ENCODE data around the gene CHMP2A.

Gene CHMP2A

DNA sequence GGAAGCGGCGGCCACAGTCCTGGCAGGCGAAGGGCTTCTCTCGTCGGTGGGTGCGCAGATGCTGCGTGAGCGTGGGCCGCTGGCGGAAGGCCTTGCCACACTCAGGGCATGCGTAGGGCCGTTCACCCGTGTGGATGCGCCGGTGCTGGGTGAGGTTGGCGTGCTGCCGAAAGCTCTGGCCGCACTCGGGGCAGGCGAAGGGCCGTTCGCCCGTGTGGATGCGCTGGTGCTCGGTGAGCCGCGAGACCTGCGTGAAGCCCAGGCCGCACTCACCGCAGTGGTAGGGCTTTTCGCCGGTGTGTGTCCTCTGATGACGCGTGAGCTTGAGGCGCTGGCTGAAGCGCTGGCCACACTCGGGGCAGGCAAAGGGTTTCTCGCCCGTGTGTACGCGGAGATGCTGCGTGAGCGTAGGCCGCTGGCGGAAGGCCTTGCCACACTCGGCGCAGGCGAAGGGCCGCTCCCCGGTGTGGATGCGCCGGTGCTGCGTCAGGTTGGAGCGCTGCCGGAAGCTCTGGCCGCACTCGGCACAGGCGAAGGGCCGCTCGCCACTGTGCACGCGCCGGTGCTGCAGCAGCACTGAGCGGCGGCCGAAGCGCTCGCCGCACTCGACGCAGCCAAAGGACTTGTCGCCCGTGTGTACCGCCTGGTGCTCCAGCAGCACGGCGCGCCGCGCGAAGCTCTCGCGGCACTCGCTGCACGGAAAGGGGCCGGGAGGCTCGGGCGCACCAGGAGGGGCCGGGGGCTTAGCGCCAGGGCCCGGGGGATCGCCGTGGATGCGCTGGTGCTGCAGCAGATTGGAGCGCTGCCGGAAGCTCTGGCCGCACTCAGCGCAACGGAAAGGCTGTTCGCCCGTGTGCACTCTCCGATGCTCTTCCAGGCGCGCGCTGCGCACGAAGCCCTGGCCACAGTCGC, 7.5 kb upstream of the CHMP2A start:
- ATAC-seq (replicated peaks) = peak; percentile 4 to 6
- Mint-ChIP-seq H3K27ac (peak overlapping the region; percentile 86), H3K4me3 (peak overlapping the region; percentile 83 to 89), H3K27me3 (no peaks in the 10 kb centered on the region), H3K9me3 (no peaks in the 10 kb centered on the region), H3K36me3 (peaks cover 22 to 54% of the 10 kb centered on the region in 2 donors), H3K4me1 (peaks cover 41 to 69% of the 10 kb centered on the region in 2 donors)
- peak; percentile 36 for DNase-seq

DNA sequence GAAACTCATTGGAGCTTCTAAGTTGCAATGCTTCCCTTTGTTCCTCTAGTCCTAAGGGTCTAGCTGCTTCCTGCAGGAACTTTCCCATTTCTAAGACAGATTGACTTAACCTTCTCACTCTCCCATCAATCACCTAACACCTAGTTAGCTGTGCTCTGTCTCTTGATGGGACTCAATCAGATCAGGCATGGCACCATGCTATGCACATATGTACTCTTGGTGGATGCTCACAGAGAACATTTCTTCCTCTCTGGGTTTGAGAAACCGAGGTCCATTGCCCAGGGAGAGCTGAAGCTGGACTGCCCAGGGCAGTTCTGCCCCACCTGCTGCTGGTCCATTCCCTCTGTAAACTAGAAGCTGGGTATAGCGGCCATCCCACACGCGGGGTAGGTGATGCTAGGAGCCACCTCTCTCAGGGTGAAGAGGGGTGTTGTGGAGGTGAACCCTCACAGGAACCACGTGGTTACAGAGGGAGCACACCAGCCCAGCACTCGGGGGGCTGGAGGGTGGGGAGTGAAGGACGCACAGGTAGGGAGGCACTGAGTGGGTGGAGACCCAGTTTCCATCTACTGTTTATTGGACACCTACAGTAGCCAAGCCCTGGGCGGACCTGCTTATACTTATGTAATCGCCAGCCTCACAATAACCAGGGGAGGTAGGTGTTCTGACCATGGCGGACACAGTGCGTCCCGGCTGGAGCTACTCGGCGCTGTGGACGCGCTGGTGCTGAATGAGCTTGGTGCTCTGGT, 6.6 kb upstream of the CHMP2A start:
- DNase-seq (no peak), ATAC-seq (replicated peaks) (no peak)
- Mint-ChIP-seq H3K4me1 (peaks cover 48 to 77% of the 10 kb centered on the region in 2 donors), H3K4me3 (peak overlapping the region; percentile 83 to 89), H3K27me3 (no peaks in the 10 kb centered on the region), H3K36me3 (peaks cover 28 to 61% of the 10 kb centered on the region in 2 donors), H3K27ac (peak overlapping the region; percentile 59), H3K9me3 (no peaks in the 10 kb centered on the region)

DNA sequence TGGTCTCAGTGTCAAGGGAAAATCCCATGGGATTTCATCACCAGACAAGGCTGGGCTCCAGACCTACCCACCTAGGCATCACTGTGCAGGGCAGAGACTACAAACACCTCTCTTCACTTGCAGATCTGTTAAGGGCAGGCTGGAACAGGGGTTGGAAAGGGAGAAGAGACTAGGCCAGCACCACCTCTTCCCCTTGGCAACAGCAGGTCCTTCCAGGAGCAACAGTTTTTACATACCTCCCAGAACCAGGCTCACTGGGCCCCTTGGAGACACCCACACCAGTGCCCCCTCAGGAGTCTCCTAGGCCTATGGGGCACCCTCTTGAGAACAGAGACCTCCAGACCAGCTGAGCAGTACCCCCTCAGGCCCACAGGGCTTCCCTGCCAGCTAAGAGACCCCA, 6.0 kb upstream of the CHMP2A start:
- Mint-ChIP-seq H3K27ac (no peak overlapping the region), H3K9me3 (no peaks in the 10 kb centered on the region), H3K4me3 (peak overlapping the region in 1 of 2 donors; percentile 4), H3K27me3 (no peaks in the 10 kb centered on the region), H3K4me1 (peaks cover 49 to 78% of the 10 kb centered on the region in 2 donors), H3K36me3 (peaks cover 32 to 61% of the 10 kb centered on the region in 2 donors)
- DNase-seq (no peak), ATAC-seq (replicated peaks) (no peak)

DNA sequence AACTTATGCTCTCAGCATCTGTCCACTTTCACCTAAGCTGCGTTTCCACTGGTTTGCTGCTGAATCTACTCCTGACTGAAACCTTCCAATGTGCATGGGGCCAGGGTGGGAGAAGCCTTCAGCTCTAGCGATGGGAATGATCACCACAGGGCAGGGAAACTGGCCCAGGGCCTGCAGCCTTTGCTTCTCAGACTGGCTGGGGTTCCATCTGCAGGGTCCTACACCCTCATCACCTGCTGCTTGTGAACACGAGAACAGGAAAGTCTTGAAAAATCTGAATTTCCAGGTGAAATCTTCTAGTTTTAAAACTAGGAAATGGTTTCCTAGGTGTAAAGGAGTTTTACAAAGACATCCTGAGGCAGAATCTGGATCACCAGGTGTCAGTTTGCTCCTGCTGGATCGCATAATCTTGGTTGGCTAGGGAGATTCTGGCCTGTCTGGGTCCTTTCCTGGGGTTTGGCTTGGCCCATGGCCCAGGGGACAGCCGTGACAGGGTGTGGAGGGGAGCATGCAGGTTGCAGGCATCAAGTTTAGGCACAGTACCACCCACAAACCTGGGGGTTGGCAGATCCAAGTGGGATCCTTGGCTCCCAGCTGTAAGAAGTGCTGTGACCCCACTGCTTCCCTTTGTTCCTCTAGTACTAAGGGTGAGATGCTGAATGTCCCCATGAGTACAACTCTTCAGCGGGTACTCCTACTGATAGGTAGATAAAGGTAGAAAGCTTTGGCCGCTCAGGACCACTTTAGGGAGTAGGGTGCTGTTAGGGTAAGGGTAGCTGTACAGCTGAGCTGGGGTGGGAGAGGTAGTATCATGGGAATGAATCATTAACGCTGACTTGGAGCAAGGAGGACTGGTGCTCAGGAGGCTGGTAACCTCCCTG, 5.3 kb upstream of the CHMP2A start:
- no peak for ATAC-seq (replicated peaks)
- Mint-ChIP-seq H3K4me3 (peak overlapping the region; percentile 97 to 98), H3K4me1 (peaks cover 52 to 85% of the 10 kb centered on the region in 2 donors), H3K27ac (peak overlapping the region; percentile 100), H3K27me3 (no peaks in the 10 kb centered on the region), H3K36me3 (peaks cover 38 to 66% of the 10 kb centered on the region in 2 donors), H3K9me3 (no peaks in the 10 kb centered on the region)
- no peak for DNase-seq

DNA sequence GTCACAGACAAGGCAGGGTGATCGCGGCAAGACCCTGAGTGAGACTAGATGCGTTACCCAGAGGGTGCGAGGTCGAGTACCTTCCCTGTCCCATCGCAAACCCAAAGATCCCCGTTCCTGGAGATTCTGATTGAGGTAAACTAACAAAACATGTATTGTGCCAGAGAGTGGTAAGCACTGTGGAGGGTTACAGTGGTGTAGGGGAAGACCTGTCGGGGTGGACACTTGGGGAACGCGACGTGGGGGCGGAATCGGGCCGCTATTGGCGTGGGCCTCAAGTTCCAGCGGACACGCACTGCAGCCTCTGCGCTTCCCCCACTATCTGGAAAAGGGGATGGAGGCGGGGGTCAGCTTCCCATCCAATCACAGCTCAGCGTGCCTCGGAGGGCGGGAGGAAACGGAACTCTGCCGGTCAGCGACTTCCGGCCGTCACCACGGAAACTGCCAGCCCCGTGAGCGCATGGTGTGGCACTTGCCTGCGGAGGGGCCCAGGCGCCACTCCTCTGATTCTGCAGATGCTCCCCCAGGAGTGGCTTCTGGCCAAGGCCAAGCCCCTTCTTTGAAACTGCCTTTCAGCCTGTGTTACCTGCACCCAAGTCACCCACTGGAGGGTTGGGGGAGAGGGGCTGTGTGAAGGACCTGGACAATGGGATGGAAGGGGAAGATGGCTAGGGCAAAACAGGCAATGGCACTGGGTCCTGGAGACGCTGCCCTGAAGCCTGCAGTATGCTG, 4.5 kb upstream of the CHMP2A start:
- Mint-ChIP-seq H3K4me1 (peaks cover 56 to 93% of the 10 kb centered on the region in 2 donors), H3K27ac (peak overlapping the region; percentile 100), H3K27me3 (no peaks in the 10 kb centered on the region), H3K36me3 (peaks cover 42 to 68% of the 10 kb centered on the region in 2 donors), H3K9me3 (no peaks in the 10 kb centered on the region), H3K4me3 (peak overlapping the region; percentile 97 to 98)
- ATAC-seq (replicated peaks) (peak; percentile 31 to 34), DNase-seq (peak; percentile 87)

DNA sequence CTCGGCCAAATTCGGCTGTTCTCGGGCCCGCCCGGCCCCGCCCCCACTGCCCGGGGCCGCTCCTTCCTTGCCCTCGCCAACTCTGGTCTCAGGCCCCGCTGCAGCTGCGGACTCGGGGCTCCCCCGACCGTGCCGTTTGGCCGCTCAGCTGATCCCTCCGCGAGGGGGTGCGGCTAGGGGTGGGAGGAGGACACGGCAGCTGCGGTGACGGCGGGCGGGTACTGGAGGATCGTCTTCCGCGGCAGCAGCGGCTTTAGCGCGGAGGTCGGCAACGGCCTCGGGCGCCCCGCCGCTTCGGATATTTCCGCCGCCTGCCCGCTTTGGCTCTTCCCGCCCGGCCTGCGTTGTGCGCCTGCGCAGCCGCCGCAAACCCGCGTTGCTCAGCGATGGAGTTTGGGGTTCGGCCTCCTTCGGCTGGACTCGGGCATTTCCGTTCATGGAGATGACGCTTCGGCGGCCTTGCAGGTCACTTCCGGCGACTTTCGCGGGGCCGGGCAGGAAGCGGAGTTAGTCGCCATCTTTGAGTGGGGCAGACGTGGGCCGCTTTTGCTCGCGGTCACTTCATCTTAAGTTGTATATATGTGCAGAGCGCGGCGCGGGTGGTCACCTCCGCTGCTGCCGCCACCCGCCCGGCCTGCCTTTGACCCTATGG, 3.8 kb upstream of the CHMP2A start:
- Mint-ChIP-seq H3K9me3 (no peaks in the 10 kb centered on the region), H3K27ac (peak overlapping the region; percentile 100), H3K4me1 (peaks cover 59 to 95% of the 10 kb centered on the region in 2 donors), H3K36me3 (peaks cover 46 to 69% of the 10 kb centered on the region in 2 donors), H3K27me3 (no peaks in the 10 kb centered on the region), H3K4me3 (peak overlapping the region; percentile 97 to 98)
- DNase-seq = peak; percentile 99
- ATAC-seq (replicated peaks) = peak; percentile 64 to 70

DNA sequence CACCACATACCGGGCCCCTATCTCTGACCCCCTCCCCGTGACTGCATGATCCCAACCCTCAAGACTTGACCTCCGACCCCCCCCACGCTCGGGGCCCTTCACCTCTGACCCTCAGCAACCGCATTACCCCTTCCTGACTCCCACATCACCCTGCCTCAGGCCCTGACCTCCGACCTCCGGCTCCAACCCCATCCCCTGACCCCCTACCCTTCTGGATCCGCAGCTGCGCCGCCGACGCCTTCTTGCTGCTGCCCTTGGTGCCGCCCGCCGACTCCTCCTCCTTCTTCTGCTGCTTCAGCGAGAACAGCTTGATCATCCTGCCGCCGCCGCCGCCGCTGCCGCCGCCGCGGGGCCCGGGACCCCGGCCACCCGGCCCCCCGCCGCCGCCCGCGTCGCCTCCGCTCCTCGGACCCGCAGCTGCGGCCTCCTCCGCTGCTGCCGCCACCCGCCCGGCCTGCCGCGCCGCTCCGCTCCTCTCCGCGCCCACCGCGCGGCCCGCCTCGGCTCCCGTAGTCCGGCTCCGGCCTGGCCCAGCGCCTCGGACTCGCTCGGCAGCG, 3.2 kb upstream of the CHMP2A start, which contains the start of gene UBE2M:
Gene UBE2M (minus strand): TSS at position 546 of the 557 bp plus-strand sequence. CDS start 230 bp downstream, at position 316.
- Mint-ChIP-seq H3K27me3 (no peaks in the 10 kb centered on the region), H3K9me3 (no peaks in the 10 kb centered on the region), H3K27ac (peak within 1 kb of the TSS; percentile 100), H3K4me3 (peak within 1 kb of the TSS; percentile 97 to 98), H3K36me3 (peaks cover 46 to 68% of the 10 kb centered on the region in 2 donors), H3K4me1 (peaks cover 56 to 93% of the 10 kb centered on the region in 2 donors)
- peak; percentile 4 to 5 for ATAC-seq (replicated peaks)
- DNase-seq = no peak

DNA sequence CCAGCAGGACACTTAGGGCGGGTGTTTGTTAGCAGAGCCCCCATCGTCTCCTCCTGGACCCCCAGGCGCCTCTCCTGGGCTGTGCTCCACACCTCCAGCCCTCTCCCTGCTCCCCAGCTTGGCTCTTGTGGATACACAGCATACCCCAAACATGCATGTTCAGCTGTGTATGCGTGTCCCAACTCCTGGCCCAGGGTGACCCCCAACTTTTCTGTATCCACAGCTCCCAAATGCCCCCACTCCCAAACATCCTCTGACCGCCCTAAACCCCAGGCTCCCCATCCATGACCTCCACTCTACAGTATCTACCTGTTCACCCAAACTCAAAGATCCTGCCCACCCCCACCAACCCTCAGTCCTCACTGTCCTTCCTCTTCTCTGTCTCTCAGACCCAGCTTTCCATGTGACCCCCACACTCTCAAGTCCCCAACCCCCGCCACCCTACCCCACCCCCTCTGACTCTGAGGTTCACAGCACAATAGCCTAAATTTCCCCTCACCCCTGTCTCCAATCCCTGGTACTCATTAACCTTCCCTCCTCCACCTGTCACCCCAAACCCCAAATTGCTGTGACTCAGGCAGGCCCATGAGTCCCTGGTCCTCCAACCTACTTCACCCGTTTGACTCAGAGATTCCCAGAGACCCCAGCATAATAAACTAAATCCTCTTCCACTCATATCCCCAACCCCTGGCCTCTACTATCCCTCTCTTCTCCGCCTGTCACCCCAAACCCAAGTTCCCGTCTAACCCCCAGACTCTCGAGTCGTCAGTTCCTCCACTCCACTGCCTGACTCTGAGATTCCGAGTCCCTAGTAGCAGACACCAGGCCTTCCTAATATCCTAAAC, 2.5 kb upstream of the CHMP2A start:
- no peak for ATAC-seq (replicated peaks)
- Mint-ChIP-seq H3K4me3 (peak overlapping the region; percentile 97 to 98), H3K27me3 (no peaks in the 10 kb centered on the region), H3K9me3 (no peaks in the 10 kb centered on the region), H3K27ac (peak overlapping the region; percentile 98), H3K4me1 (peaks cover 57 to 93% of the 10 kb centered on the region in 2 donors), H3K36me3 (peaks cover 52 to 74% of the 10 kb centered on the region in 2 donors)
- no peak for DNase-seq

DNA sequence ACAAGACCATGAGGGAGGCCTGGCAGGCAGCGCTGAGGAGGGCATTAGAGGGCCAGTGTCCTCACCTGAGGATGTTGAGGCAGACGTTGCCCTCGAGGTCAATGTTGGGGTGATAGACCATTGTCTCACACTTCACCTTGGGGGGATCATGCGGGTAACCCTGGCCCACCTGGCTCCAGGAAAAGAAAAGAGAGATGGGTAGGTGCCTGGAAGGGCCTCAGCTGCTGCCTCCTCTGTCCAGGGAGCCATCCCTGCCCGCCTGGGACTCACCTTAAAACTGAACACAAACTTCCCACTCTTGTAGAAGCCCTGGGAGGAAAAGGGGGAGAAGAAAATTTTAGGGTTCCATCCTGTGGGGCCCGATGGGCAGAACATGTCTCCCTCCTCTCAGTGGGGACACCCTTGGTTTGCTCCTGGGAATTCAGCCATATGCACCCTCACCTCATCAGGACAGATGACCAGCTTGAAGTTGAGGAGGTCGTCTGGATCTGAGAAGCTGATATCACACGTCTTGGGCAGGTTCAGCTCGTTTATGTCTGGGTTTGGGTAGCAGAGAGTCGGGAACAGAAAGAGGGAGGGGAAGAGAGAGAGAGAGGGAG, 1.8 kb upstream of the CHMP2A start:
- Mint-ChIP-seq H3K36me3 (peaks cover 55 to 77% of the 10 kb centered on the region in 2 donors), H3K27me3 (no peaks in the 10 kb centered on the region), H3K4me3 (peak overlapping the region; percentile 97 to 98), H3K27ac (peak overlapping the region; percentile 98), H3K9me3 (no peaks in the 10 kb centered on the region), H3K4me1 (peaks cover 58 to 92% of the 10 kb centered on the region in 2 donors)
- ATAC-seq (replicated peaks) = no peak
- no peak for DNase-seq

DNA sequence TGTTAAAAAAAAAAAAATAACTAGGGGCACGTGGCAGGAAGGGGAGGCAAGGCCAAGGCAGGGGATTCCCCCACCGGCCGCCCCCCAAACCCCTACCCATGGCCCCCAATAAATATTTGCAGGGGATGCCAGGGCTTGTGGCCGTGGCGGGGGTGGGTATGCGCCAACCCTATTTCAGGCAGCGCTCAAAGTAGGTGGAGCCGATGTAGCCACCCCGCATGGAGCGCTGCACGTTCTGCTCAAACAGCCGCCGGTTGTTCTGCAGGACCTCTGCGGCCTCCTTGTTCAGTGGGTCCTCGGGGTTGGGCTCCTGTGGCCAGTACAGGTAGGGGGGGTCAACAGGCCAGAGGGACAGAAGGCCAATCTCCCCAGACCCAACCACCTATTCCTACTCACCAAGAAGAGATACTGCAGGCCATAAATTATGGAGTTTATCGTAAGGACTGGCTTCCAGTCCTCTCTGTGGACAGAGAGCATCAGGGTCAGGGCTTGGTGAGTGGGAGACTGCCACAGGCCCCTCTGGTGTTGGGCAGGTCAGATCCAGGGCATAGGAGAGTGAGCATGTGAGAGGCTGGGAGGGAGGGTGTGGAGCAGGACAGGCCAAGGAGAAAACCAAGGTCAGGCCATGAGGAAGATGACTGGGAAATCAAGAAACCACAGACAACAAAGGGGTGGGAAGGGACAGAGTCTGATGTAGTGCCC, 1.2 kb upstream of the CHMP2A start:
- H3K27me3 Mint-ChIP-seq = no peaks in the 10 kb centered on the region
- DNase-seq = no peak
- peaks cover 56 to 89% of the 10 kb centered on the region in 2 donors for H3K4me1 Mint-ChIP-seq
- no peak for ATAC-seq (replicated peaks)
- peak overlapping the region; percentile 97 to 98 for H3K4me3 Mint-ChIP-seq
- peaks cover 56 to 76% of the 10 kb centered on the region in 2 donors for H3K36me3 Mint-ChIP-seq
- no peaks in the 10 kb centered on the region for H3K9me3 Mint-ChIP-seq
- H3K27ac Mint-ChIP-seq = peak overlapping the region; percentile 98

DNA sequence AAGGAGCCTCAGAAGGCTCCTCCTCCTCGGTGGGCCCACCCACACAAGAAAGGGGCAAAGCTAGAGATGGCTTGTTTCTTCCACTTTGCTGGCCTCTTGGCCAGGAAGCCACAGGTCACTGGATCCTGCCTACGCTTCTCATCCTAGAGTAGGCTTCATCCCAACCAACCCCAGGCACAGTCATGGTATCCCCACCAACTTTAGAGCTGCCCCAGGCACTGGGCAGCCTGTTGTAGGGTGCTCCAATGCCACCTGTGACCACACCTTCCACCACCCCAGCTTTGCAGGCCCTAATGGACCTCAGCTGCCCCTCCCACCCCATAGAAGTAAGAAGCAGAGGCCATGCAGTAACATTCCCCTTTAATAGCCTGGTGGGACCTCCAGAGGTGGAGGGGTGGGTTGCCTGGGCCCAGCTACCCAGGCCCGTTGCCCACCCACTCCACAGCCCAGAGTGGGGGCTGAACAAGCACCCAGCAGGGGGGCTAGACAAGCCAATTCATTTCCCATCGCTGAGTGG, 522 bp upstream of the CHMP2A start:
- ATAC-seq (replicated peaks) (no peak), DNase-seq (no peak)
- Mint-ChIP-seq H3K9me3 (no peaks in the 10 kb centered on the region), H3K27ac (peak overlapping the region; percentile 98), H3K27me3 (no peaks in the 10 kb centered on the region), H3K4me3 (peak overlapping the region; percentile 96 to 97), H3K4me1 (peaks cover 54 to 82% of the 10 kb centered on the region in 2 donors), H3K36me3 (peaks cover 61 to 77% of the 10 kb centered on the region in 2 donors)
